ENCODE data around the gene ZIM2. TPM values are rescaled to one million over a fixed set of nuclear protein-coding genes. Genes with fewer than 3 reads are reported as not detected.

ZIM2 gene
- total RNA-seq, 1 experiment from 2014 or later, result not detected

GRCh38 chr19:56831255-56831654 is 9.3 kb downstream of the ZIM2 start:
- DNase-seq (ENCODE audit: unreplicated experiment), result no peak
- no peaks in the 10 kb centered on the region for H3K27me3 Mint-ChIP-seq (ENCODE audit: insufficient read depth, unreplicated experiment)
- BruUV-seq (replicated peaks), result no TSS peak
- H3K9me3 Mint-ChIP-seq (ENCODE audit: unreplicated experiment), result peaks cover 58% of the 10 kb centered on the region
- no peak overlapping the region for H3K27ac Mint-ChIP-seq (ENCODE audit: low read depth, unreplicated experiment)
- no peak for TF ChIP-seq CTCF (IDR thresholded peaks at IDR 0.05; ENCODE audit: unreplicated experiment)
- POLR2A ChIA-PET, result no interaction called here
- no peaks in the 10 kb centered on the region for H3K36me3 Mint-ChIP-seq (ENCODE audit: insufficient read depth, unreplicated experiment)
- CTCF ChIA-PET, result no interaction called here
- H3K4me1 Mint-ChIP-seq (ENCODE audit: insufficient read depth, unreplicated experiment), result no peaks in the 10 kb centered on the region
- H3K4me3 Mint-ChIP-seq (ENCODE audit: unreplicated experiment), result no peak overlapping the region
- intact Hi-C loops (cut with micrococcal nuclease), result no loop called here

- H3K27me3 Mint-ChIP-seq (ENCODE audit: insufficient read depth, unreplicated experiment), result no peaks in the 10 kb centered on the region
- no TSS peak for BruUV-seq (replicated peaks)
- H3K4me1 Mint-ChIP-seq (ENCODE audit: insufficient read depth, unreplicated experiment), result no peaks in the 10 kb centered on the region
- no peak for TF ChIP-seq CTCF (IDR thresholded peaks at IDR 0.05; ENCODE audit: unreplicated experiment)
- no peak overlapping the region for H3K4me3 Mint-ChIP-seq (ENCODE audit: unreplicated experiment)
- H3K36me3 Mint-ChIP-seq (ENCODE audit: insufficient read depth, unreplicated experiment), result no peaks in the 10 kb centered on the region
- no peak overlapping the region for H3K27ac Mint-ChIP-seq (ENCODE audit: low read depth, unreplicated experiment)
- intact Hi-C loops (cut with micrococcal nuclease), result no loop called here
- peaks cover 56% of the 10 kb centered on the region for H3K9me3 Mint-ChIP-seq (ENCODE audit: unreplicated experiment)
- ChIA-PET CTCF (no interaction called here), POLR2A (no interaction called here)
- DNase-seq (ENCODE audit: unreplicated experiment), result no peak
Observed at GRCh38 chr19:56829596-56829995, 10.9 kb downstream of the ZIM2 start.

- H3K9me3 Mint-ChIP-seq (ENCODE audit: unreplicated experiment), result peaks cover 38% of the 10 kb centered on the region
Observed at GRCh38 chr19:56827708-56828107, 12.8 kb downstream of the ZIM2 start.

GRCh38 chr19:56823956-56824355 is 16.6 kb downstream of the ZIM2 start:
- Mint-ChIP-seq H3K36me3 (ENCODE audit: insufficient read depth, unreplicated experiment) (no peaks in the 10 kb centered on the region), H3K4me1 (ENCODE audit: insufficient read depth, unreplicated experiment) (no peaks in the 10 kb centered on the region), H3K4me3 (ENCODE audit: unreplicated experiment) (no peak overlapping the region), H3K27ac (ENCODE audit: low read depth, unreplicated experiment) (no peak overlapping the region), H3K27me3 (ENCODE audit: insufficient read depth, unreplicated experiment) (no peaks in the 10 kb centered on the region), H3K9me3 (ENCODE audit: unreplicated experiment) (peaks cover 52% of the 10 kb centered on the region)
- CTCF ChIA-PET, result interaction anchor here (0.7 kb wide), 1 partner anchor 10 kb away, joined by 3 read pairs; no protein-coding TSS in a partner anchor
- DNase-seq (ENCODE audit: unreplicated experiment), result no peak
- TF ChIP-seq CTCF (IDR thresholded peaks at IDR 0.05; ENCODE audit: unreplicated experiment), result no peak
- no TSS peak for BruUV-seq (replicated peaks)
- POLR2A ChIA-PET, result no interaction called here
- intact Hi-C loops (cut with micrococcal nuclease), result no loop called here

More at GRCh38 chr19:56827708-56828107, 12.8 kb downstream of the ZIM2 start:
- CTCF ChIA-PET, result no interaction called here
- H3K4me1 Mint-ChIP-seq (ENCODE audit: insufficient read depth, unreplicated experiment), result no peaks in the 10 kb centered on the region
- DNase-seq (ENCODE audit: unreplicated experiment), result no peak
- no peak overlapping the region for H3K27ac Mint-ChIP-seq (ENCODE audit: low read depth, unreplicated experiment)
- BruUV-seq (replicated peaks), result no TSS peak
- TF ChIP-seq CTCF (IDR thresholded peaks at IDR 0.05; ENCODE audit: unreplicated experiment), result no peak
- no peaks in the 10 kb centered on the region for H3K36me3 Mint-ChIP-seq (ENCODE audit: insufficient read depth, unreplicated experiment)
- intact Hi-C loops (cut with micrococcal nuclease), result no loop called here
- H3K4me3 Mint-ChIP-seq (ENCODE audit: unreplicated experiment), result no peak overlapping the region
- H3K27me3 Mint-ChIP-seq (ENCODE audit: insufficient read depth, unreplicated experiment), result no peaks in the 10 kb centered on the region
- POLR2A ChIA-PET, result no interaction called here
